Nasal cavity respiratory epithelium epithelial cell of viscerocranial mucosa (primary cell): ENCODE data around the gene TBC1D21. TPM values are rescaled to one million over a fixed set of nuclear protein-coding genes. Genes with fewer than 3 reads are reported as not detected.

ENCODE experiments used
- total RNA-seq: library from RNA; depleted of rRNA; stranded (reverse); fragments of >200 nt; gene quantifications from 2 replicates; pipeline ENCODE4 v1.2.3, GENCODE V29; 2014

Gene TBC1D21
- not detected in 2 replicates for total RNA-seq

DNA sequence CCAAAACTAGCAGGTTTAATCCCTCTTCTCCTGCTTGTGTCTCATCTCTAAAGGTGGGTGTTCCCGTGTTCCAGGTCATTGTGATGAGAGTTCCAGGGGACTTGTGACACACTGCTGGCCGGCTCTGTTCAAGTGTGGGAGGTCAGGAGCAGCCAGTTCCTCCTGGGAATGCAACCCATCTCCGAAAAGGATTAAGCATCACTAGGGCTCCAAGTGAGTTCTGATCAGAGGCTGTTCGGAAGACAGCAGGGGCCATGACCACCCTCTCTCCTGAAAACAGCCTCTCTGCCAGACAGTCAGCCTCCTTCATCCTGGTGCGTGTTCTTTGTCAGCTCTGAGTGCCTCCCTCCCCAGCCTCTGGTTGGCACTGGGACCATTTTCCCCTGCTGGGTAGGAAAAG, at the start of gene TBC1D21:
Gene TBC1D21, plus strand, starts transcription at position 109 of the 400 bp plus-strand sequence. Its CDS starts 146 bp downstream, at position 255.

DNA sequence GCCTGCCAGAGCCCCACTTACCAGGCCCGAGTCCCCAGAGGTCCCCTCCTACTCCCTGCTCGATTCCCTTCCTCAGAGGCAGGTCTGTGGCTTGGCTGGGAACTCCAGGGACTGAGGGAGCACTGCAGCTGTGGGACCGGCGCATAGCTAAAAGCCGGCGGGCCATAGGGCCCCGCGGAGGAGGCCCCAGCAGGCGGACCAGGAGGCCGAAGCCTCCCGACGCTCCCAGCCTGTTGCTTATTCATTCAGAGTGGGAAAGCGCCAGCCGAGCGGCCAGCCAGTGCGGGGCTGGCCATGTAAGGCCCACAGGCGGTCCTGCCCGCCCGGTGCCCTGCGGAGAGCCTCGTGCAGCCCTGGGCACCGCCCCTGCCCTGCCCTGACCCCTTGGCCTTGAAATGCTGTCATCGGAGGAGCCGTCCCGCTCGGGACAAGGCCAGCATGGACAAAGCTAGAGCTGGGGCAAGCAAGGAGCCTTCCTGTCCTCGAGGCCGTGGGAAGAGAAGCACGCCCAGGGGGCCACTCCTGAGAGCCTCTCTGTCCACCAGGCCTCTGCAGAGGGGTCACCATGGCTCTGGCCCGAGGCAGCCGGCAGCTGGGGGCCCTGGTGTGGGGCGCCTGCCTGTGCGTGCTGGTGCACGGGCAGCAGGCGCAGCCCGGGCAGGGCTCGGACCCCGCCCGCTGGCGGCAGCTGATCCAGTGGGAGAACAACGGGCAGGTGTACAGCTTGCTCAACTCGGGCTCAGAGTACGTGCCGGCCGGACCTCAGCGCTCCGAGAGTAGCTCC, 53.0 kb downstream of the TBC1D21 start, which contains the start of gene LOXL1:
Gene LOXL1, plus strand, starts transcription at position 244 of the 784 bp plus-strand sequence. Its CDS starts 322 bp downstream, at position 566.

Other genes with a start within 250 kb of the TBC1D21 start
- 59.8 and 147 TPM in 2 replicates for gene NPTN, start 240.2 kb upstream of the TBC1D21 start, total RNA-seq
- 16.4 and 71.6 TPM in 2 replicates for gene CD276, start 189.2 kb upstream of the TBC1D21 start, total RNA-seq
- 1.5 and 1.7 TPM in 2 replicates for gene INSYN1, start 120.2 kb upstream of the TBC1D21 start, total RNA-seq
- 8.2 and 15.0 TPM in 2 replicates for gene LOXL1, start 52.9 kb downstream of the TBC1D21 start, total RNA-seq
- 7.5 and 12.0 TPM in 2 replicates for gene STOML1, start 118.7 kb downstream of the TBC1D21 start, total RNA-seq
- 8.5 and 80.2 TPM in 2 replicates for gene PML, start 121.2 kb downstream of the TBC1D21 start, total RNA-seq
- gene GOLGA6A, start 209.0 kb downstream of the TBC1D21 start, total RNA-seq, result under 0.01 and 0.07 TPM in 2 replicates